ENCODE measurements around the gene NR1I2. TPM values are rescaled to one million over a fixed set of nuclear protein-coding genes. Genes with fewer than 3 reads are reported as not detected.

The NR1I2 gene
- total and polyA plus RNA-seq, 9 donors = 0.20 to 0.62 (median 0.34) TPM

GRCh38 chr3:119782460-119782859 is 559 bp downstream of the NR1I2 start:
- TF ChIP-seq, protein P1, sequence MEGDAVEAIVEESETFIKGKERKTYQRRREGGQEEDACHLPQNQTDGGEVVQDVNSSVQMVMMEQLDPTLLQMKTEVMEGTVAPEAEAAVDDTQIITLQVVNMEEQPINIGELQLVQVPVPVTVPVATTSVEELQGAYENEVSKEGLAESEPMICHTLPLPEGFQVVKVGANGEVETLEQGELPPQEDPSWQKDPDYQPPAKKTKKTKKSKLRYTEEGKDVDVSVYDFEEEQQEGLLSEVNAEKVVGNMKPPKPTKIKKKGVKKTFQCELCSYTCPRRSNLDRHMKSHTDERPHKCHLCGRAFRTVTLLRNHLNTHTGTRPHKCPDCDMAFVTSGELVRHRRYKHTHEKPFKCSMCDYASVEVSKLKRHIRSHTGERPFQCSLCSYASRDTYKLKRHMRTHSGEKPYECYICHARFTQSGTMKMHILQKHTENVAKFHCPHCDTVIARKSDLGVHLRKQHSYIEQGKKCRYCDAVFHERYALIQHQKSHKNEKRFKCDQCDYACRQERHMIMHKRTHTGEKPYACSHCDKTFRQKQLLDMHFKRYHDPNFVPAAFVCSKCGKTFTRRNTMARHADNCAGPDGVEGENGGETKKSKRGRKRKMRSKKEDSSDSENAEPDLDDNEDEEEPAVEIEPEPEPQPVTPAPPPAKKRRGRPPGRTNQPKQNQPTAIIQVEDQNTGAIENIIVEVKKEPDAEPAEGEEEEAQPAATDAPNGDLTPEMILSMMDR (IDR thresholded peaks at IDR 0.05) = no peak
- no peak for TF ChIP-seq EP300 (IDR thresholded peaks at IDR 0.05)
- TF ChIP-seq POLR2A (IDR thresholded peaks at IDR 0.05) = no peak
- H3K4me3 ChIP-seq = no peak overlapping the region
- H3K9me3 ChIP-seq = no peaks in the 10 kb centered on the region
- H3K27ac ChIP-seq = no peak overlapping the region
- intact Hi-C loops (cut with DNase I) = no loop called here
- H3K36me3 ChIP-seq = no peaks in the 10 kb centered on the region
- WGBS, 3 donors = 73 to 100% (median 93%) methylated on average over 1 of the region's 1 CpG
- H3K4me1 ChIP-seq (ENCODE audit: insufficient read depth) = no peaks in the 10 kb centered on the region
- DNase-seq = no peak
- no peaks in the 10 kb centered on the region for H3K27me3 ChIP-seq

DNA sequence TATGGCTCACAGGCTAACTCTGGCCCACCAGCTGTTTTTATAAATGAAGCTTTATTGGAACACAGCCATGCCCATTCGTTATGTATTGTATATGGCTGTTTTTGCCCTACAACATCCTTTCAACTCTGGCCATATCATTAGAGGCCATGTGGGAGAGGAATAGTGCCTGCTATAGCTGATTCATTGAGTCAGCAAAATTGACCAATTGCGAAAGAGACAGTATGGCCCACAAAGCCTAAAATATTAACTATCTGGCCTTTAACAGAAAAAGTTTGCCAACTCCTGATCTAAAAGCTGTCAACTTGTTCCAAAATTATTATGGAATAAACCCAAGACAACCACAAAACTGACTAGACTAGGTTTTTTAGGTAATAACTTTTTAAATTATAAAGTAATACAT is 1.4 kb downstream of the NR1I2 start:
- no peak for DNase-seq

DNA sequence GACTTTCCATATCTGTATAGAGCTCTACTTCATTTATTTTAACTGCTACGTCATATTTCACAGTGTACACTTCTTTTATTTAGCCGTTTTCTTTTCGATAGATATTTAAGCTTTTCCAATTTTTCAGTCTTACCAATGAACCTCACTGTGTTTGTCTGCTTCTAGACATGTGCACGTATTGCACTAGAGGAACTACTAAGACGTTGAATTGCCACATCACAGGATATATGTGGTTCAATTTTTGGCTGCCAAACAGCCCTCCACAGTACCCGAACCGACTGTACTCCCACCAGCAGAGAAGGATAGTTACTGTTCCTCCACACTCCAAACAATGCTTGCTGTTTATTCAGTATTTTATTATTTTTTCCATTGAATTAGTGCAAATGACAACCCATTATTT is 2.0 kb downstream of the NR1I2 start:
- Histone ChIP-seq H3K4me3 (no peak overlapping the region), H3K27me3 (no peaks in the 10 kb centered on the region), H3K27ac (no peak overlapping the region), H3K9me3 (no peaks in the 10 kb centered on the region), H3K36me3 (no peaks in the 10 kb centered on the region), H3K4me1 (ENCODE audit: insufficient read depth) (no peaks in the 10 kb centered on the region)
- intact Hi-C loops (cut with DNase I) = no loop called here
- whole genome bisulfite sequencing, 3 donors = 67 to 78% (median 69%) methylated on average over 7 of the region's 7 CpGs
- TF ChIP-seq, protein P1 (IDR thresholded peaks at IDR 0.05) = no peak
- TF ChIP-seq POLR2A (IDR thresholded peaks at IDR 0.05) (no peak), EP300 (IDR thresholded peaks at IDR 0.05) (no peak)
- no peak for DNase-seq

More for the DNA sequence above, 1.4 kb downstream of the NR1I2 start:
- Histone ChIP-seq H3K4me1 (ENCODE audit: insufficient read depth) (no peaks in the 10 kb centered on the region), H3K27me3 (no peaks in the 10 kb centered on the region), H3K27ac (no peak overlapping the region), H3K9me3 (no peaks in the 10 kb centered on the region), H3K36me3 (no peaks in the 10 kb centered on the region), H3K4me3 (no peak overlapping the region)
- 67 to 82% (median 75%) methylated on average over 2 of the region's 2 CpGs for WGBS, 3 donors
- TF ChIP-seq POLR2A (IDR thresholded peaks at IDR 0.05) (no peak), EP300 (IDR thresholded peaks at IDR 0.05) (no peak)
- TF ChIP-seq, protein P1 (IDR thresholded peaks at IDR 0.05) = no peak
- intact Hi-C loops (cut with DNase I) = no loop called here

DNA sequence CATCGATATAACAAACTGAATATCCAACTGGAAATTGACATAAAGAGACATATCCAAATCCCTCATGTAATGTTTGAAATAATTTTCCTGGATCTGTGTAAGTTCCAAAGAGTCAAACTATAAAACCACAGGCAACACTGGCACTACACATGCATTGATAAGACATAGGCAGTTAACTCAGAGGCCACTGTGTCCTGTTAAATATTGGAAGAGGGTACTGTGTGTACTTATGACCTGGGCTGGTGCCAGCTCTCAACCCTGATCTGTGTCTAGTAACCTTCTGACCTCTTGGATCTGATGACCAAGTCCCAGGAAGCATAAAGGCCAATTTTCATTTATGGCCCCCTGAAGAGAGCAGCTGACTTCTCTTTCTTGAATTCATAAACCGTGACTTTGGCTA is 4.5 kb downstream of the NR1I2 start:
- DNase-seq = no peak
- WGBS, 3 donors = 92 to 97% (median 95%) methylated on average over 2 of the region's 2 CpGs
- H3K9me3 ChIP-seq = no peaks in the 10 kb centered on the region
- no peaks in the 10 kb centered on the region for H3K27me3 ChIP-seq
- H3K4me3 ChIP-seq = no peak overlapping the region
- TF ChIP-seq, protein P1 (IDR thresholded peaks at IDR 0.05) = no peak
- no peak for TF ChIP-seq POLR2A (IDR thresholded peaks at IDR 0.05)
- TF ChIP-seq EP300 (IDR thresholded peaks at IDR 0.05) = no peak
- H3K4me1 ChIP-seq (ENCODE audit: insufficient read depth) = no peaks in the 10 kb centered on the region
- H3K27ac ChIP-seq = no peak overlapping the region
- intact Hi-C loops (cut with DNase I) = no loop called here
- H3K36me3 ChIP-seq = no peaks in the 10 kb centered on the region
